WTC11 (cell line): ENCODE measurements around the gene HOXD8.

ENCODE experiments used
- ATF2 ChIP-seq: sonication (generic); formaldehyde crosslinking; IDR thresholded peaks from 2 replicates; pipeline ENCODE4 v1.8.1; 2022; ENCODE audit warnings: low read depth, missing genetic modification reagents, borderline replicate concordance
- CBFB ChIP-seq: sonication (generic); formaldehyde crosslinking; IDR thresholded peaks from 2 replicates; pipeline ENCODE4 v1.8.1; 2022; ENCODE audit warnings: mild to moderate bottlenecking, low read depth, missing genetic modification reagents
- CREB1 ChIP-seq: sonication (generic); formaldehyde crosslinking; IDR thresholded peaks from 2 replicates; pipeline ENCODE4 v1.8.0; 2023; ENCODE audit warnings: mild to moderate bottlenecking, missing genetic modification reagents
- CTCF ChIP-seq: fragments of 200-600 bp; IDR thresholded peaks from 2 replicates; pipeline ENCODE4 v1.8.0; 2022; ENCODE audit warnings: antibody characterized with exemption
- E2F4 ChIP-seq: sonication (generic); formaldehyde crosslinking; IDR thresholded peaks from 2 replicates; pipeline ENCODE4 v1.8.1; 2022; ENCODE audit warnings: low read depth, mild to moderate bottlenecking, moderate library complexity, missing genetic modification reagents, borderline replicate concordance
- MAX ChIP-seq: sonication (generic); formaldehyde crosslinking; IDR thresholded peaks from 2 replicates; pipeline ENCODE4 v1.8.0; 2022; ENCODE audit warnings: mild to moderate bottlenecking, missing genetic modification reagents
- NR3C1 ChIP-seq: sonication (generic); formaldehyde crosslinking; conservative IDR thresholded peaks from 2 replicates; pipeline ENCODE4 v1.8.1; 2023; ENCODE audit warnings: low read depth, mild to moderate bottlenecking, missing genetic modification reagents
- PREB ChIP-seq: sonication (generic); formaldehyde crosslinking; IDR thresholded peaks from 2 replicates; pipeline ENCODE4 v1.8.1; 2022; ENCODE audit warnings: mild to moderate bottlenecking, missing genetic modification reagents, moderate library complexity, borderline replicate concordance
- SP1 ChIP-seq: sonication (generic); formaldehyde crosslinking; conservative IDR thresholded peaks from 2 replicates; pipeline ENCODE4 v1.8.1; 2022; ENCODE audit warnings: missing genetic modification reagents
- USF2 ChIP-seq: sonication (generic); formaldehyde crosslinking; IDR thresholded peaks from 2 replicates; pipeline ENCODE4 v1.8.1; 2023; ENCODE audit warnings: mild to moderate bottlenecking, missing genetic modification reagents, moderate library complexity
- ZNF263 ChIP-seq: sonication (generic); formaldehyde crosslinking; IDR thresholded peaks from 2 replicates; pipeline ENCODE4 v1.8.1; 2022; ENCODE audit warnings: low read depth, mild to moderate bottlenecking, moderate library complexity, missing genetic modification reagents

GRCh38 chr2:176118601-176119339 lies 10.7 kb upstream of the HOXD8 start:
- TF ChIP-seq SP1 (CRISPR knock-in tag) (no peak), USF2 (CRISPR knock-in tag) (no peak), CREB1 (CRISPR knock-in tag) (no peak), CTCF (peak; percentile 55), CBFB (CRISPR knock-in tag) (no peak), PREB (no peak), ZNF263 (CRISPR knock-in tag) (no peak), NR3C1 (CRISPR knock-in tag) (no peak), ATF2 (CRISPR knock-in tag) (no peak), MAX (CRISPR knock-in tag) (no peak), E2F4 (no peak)
